HG02970 (cell line): ENCODE results near the gene ARL4C.

Experiments used
- ATAC-seq: cut with Tn5 transposase; IDR thresholded peaks from one replicate; pipeline ENCODE4 v1.9.1; 2021; ENCODE audit warnings: mild to moderate bottlenecking, moderate library complexity, moderate number of reproducible peaks; ENCODE audit not compliant: unreplicated experiment, low FRiP score

Gene ARL4C

DNA sequence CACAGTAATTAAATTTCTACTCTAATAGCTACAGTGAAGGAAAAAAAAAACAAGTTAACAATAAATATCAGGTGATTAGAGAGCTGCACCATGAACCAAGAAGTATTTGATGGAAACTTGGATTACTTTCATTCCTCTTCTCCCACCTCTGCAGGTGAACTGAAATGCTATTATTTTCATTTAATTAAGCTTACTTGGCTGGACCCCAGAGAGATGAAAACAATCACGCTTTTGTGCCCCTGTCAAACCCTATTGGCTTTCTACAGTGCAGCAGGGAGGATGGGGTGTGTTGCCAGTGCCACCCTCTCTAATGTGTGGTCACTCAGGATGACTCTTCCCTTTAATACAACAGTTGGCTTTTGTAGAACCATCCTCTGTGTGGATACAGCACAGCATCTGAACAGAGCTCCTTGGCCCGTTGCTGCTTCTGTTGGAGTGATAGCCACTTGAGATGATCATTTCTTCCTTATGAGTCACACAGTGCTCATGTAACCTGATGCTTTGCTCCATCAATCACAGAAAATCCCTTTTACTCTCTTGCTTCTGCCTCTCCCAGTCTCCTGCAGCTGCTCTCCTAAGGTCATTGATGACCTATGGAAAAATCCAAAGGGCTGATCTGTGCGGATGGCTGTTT lies 5.5 kb upstream of the ARL4C start:
- no peak for ATAC-seq

DNA sequence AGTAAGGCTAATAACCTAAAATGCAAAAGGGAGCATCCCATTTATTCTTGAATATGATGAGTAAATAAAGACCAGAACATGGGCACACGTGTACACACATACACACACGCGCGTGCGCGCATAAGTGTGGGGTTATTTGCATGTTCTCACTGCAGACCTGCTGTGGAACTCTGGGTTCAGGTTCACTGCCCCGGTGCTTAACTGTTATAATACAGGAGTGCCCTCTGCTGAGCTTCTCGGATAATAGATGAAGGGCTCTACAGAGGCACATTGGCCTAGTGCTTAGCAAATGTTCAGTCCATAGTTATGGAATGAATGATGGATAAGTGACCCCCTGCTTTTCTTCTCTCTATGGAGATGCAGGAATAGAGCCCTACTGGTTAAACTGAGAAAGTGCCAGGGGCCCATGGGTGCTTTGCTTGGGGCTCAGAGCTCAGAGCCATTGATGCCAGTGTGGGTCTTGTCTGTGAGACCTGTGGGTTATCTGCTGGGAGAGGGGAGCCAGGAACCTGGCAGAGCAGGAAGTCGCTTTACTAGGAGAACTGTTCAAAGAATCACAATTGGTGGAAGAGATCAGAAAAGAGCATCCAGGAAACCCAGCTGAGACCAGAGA lies 3.6 kb upstream of the ARL4C start:
- ATAC-seq = no peak

DNA sequence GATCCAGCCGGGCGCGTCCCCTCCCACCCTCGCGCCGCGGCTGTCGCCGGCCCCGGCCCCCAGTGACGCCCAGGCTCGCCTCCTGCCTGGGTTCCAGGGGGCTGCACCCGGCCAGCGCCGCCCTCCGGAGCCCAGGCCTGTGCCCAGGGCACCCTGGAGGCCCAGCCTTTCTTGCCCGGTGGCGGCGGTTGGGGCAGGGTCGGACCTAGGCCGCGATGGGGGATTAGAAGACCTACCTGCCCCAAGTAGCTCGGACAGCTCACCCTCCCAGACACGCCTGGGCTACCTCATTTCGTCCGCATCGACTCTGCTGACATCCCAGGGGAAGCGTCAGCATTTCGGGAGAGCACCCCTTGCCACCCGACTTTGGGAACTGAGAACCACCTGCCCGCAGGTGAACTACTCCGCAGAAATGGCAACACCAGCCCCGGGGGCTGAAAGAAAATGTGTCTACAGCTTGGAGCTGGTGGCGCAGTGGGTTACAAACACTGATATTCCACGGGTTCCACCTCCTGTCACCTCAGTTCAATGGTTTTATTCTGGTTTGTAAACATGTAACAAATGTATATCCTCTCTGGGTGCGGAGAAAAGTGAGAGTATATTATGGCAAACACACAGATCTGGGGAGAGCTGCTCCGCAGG lies 834 bp upstream of the ARL4C start:
- no peak for ATAC-seq

DNA sequence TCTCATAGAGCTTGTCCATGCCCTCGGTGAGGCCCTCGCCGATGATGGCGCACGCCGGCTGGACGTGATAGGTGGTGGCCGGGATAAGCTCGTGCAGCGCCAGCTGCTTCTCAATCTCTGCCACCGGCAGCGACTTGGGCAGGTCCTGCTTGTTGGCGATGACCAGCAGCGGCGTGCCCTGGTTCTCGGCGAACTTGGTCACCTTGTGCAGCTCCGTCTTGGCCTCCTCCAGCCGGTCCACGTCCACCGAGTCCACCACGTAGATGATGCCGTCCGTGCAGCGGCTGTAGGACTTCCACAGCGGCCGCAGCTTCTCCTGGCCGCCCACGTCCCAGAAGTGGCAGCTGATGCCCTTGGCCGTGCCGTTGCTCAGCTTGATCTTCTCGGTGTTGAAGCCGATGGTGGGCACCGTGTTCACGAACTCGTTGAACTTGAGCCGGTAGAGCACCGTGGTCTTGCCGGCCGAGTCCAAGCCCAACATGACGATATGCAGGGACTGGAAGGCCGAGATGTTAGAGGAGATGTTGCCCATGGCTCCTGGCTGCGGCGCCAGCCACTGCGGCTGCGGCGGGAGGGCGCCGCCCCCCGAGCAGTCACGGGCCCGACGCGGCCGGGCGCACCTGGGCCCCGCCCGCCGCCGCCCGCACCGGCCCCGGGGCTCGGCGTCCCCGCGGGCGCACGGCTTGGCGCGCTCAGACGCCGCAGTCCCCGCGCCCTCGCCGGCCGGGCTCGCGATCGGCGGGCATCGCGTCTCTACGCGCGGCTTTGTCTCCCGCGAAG lies 636 bp downstream of the ARL4C start:
- ATAC-seq = peak; percentile 51

DNA sequence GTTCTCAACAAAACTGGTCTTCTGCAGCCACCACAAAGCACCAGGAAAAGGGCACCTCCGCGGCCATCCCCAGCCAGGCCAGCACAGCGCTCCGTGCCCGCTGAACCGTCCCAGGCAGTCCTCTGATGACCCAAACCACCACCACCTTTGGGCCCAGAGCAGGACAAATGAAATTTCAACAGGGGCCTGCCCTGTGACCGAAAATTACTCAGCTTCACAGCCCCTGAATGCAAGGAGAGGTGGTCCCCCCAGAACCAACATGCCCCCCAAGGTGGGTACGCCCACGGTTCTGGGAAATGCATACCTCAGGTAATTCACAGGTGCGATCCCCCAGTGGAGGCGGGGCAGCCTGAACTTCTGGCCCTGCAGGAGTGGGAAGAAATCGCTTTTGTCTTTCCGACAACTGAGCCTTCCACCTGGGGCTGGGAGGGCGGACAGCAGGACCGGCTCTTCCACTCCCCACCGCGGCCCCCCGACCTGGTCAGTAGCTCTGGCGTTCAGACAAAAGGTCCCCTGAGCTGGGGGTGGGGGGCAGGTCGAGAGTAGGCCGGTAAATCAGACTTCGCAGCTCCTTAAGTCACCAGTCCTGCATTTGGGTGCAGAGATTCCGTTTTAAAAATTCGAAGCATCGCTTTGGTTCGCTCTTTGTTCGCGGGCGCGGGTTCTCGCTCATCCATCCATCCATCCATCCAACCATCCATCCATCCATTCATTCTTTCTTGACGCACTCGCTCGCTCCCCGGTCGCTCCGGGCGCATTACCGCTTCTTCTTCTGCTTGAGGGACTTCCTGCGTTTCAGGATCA lies 1.4 kb downstream of the ARL4C start:
- no peak for ATAC-seq

DNA sequence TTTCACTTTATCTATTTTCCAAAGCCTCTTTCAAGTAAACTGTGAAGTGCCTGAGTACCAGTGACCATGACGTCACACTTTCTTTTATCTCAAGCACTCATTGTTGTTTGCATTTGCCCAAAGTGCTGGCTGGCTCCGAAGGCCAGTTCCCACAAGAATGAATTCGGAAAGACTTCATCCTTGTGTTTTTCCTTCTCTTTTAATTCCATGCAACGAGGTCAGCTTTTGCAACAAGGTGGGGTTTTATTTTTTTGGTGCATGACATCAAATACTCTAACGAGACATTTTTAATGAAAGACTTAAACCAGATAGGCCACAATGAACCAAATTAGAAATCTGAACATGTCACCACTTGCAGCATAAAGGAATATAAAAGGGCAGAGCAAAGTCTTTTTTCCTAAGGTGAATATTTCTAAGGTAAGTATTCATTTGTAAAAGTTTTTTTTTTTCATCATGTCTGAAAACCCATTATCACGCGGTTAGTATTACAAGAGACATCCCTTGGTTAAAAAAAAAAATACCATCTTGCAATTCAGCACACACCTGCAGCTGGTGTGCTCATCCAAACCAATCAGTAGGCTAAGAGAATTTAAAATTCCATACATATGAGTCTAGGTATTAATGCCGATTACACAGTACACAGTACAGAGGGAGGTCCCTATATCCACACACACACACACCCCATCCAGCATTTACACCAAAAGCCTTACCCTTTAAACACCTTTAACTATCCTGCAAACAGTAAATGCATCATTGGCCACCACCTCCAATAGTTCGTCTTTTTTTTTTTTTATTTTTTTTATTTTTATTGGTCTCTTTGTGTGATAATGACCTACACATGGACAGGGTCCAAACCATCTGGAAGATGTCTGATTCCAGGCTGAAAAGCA lies 2.3 kb downstream of the ARL4C start:
- ATAC-seq = no peak

DNA sequence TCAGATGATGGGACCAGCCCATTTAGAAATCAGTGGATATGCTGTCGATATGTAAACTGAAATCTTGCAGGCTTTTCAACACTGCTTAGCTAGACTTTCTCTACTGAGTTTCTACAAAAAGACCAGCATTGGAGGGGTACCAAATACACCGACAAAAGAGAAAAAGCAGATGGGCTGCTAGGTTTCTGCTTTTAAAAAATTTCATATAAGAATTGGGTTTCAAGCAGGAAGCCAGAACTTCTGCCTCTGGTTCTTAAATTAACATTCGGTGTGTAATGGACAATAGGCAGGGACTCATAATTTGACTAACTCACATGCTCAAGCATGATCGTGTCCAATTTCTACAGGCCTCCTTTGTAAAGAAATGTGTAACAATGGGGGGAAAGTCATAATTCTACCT lies 3.1 kb downstream of the ARL4C start:
- ATAC-seq = no peak

DNA sequence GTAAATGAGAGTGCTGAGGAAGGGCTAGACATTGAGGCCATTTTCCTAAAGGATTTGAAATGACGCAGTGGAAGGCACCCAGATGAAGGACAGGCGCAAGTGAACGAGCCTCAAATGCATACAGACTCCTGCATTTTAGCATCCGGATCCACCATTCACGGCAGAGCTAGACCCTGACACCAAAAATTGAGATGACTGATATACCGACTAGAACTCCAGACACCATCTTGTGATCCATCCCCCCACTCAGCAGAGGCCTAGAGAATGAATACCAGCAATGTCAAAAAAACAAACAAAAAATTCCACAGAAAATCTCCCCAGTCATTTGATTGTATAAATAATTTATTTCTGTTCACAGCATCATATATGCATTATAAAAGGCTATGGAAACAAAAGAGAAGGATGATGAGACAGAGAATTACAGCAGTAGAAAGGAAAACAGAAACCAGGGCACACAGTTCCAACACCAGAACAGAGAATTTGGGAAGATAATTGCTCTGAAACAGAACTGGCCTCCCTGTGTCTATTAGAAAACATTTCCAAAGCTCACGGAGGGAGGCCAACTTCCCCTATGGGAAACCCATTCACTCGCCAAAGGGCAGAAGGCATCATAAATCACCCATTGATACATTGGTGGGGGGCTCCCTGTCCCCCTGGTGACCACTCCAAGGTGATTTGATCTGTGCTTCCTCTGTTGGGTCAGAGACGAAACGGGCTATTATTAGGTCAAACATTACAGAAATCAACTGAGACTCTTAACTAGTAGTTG lies 4.0 kb downstream of the ARL4C start:
- no peak for ATAC-seq

DNA sequence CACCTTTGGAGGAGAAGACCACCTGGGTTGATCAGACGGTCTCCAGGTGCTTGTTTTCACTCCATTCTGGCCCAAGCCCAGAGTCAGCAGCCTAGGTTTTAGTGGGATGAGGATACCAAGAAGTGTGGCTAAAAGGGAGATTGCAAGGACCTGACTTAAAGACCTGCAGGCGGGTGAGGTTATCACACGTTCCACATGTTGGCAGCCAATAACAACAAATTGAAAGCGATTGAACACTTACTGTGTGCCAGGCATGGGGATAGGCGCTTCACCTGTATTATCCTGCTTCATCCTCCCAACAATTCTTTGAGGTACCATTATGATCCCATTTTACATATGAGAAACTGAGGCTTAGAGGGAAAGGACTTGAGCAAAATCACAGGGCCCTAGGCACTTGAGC lies 5.0 kb downstream of the ARL4C start:
- ATAC-seq = no peak

DNA sequence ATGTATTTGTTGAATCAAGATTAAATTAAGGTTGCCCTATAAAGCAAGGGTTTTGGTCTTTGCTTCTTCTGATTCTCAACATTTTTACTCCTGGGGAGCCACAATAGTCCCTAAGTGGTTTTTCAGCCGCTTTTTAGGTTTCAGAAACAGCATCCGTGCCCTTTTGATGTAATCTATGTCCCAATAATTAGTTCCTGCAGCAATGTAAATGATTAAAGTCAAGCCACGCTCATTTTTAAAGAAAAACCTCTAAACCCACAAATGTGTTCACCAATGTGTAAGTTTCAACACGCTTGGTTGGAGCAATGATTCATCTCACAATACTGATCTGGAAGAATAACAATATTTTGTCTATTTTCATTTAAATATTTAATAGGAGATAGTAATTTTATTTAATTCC lies 5.6 kb downstream of the ARL4C start:
- no peak for ATAC-seq

DNA sequence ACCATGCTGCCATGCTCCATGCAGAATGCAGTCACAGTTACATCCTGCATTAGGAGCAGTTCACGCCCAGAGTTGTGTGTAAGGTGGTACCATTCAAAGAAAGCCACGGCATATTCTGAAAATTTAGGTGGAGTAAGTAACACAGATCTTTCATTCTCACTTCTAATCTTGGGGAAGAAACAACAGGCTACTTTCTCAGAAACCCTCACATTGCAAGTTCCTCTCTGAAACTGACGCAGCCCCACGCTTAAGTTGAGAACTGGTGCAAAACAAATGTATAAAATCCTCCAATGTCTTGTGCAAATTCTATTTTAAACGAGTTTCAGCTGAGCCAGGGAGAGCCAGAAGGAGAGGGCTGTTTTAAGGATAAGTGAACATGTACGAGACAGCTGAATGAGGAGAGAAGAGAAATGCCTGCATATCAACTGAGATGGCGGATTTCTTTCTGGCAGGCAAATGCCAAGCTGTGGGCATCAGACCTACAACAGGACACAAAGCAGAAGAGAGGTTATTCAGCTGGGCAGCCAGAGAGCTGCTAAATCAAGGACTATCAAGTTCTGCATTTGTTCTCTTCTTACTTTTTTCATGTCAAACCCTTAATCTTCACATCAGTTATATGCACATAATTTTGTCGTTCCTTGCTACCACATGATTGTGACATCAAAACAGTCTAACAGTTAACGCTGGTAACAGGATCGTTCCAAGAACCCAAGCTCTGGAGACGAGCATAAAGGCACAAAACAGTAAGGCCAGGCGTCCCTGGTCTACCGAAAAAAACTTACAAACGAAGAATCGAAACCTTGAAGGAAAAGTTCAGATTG lies 6.4 kb downstream of the ARL4C start:
- no peak for ATAC-seq

DNA sequence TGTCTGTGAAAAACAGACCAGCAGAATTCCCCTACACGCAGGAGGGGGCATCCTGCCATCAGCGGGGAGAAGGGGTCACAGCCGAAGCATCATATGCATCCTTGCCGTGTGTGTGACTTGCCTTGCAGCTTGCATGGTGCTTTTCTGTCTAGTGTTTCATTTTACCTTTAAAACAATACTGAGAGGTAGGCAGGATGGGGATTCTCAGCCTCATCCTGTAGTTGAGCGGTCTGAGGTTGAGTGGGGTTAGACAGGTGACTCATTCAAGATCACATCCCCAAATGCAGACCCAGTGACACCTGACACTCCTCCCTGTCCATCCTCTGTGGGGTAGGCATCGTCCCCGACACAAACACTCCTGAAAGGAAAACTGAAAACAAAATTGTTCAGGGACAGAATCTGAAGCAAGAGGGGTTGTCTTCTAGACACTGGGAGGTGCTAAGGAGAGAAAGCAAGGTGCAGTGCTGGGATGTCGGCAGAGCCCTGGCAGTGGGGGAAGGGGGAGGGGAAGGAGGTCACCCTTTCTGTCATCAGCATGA lies 7.9 kb downstream of the ARL4C start:
- no peak for ATAC-seq

DNA sequence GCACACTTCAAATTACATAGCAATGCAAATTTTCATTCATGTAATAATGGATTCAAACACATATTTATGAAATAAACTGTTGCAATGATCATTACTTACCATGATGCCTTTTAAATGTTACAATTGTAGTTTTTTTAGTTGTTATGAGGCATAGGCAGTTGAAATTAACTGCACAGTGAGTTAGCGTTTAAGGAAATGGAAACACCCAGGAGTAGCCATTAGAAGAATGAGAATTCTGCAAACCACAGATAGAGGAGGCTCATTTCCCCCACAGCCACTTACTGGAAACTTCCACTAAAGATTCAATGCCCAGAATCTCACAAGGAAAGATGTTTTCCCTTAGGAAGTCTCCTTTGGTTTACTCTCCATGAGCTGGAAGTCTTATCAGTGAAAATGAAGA lies 8.4 kb downstream of the ARL4C start:
- ATAC-seq = no peak

DNA sequence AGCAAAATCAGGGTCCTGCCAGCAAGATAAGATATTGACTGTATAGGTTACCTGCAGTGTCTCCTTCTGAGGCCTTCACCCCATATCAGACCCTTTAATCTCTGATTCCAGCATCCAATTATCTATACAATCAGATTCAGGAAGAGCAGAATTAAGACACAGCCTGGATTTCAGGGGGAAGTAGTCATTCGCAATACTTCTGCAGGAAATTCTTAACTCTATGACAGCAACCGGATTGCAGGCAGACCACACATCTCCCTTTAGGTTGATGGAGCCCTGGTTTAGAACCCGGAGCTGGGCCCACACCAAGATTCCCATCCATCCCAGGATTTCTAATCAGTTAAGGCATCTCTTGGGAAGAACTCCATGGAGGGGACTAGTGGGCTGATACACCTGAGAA lies 9.5 kb downstream of the ARL4C start:
- ATAC-seq = no peak

DNA sequence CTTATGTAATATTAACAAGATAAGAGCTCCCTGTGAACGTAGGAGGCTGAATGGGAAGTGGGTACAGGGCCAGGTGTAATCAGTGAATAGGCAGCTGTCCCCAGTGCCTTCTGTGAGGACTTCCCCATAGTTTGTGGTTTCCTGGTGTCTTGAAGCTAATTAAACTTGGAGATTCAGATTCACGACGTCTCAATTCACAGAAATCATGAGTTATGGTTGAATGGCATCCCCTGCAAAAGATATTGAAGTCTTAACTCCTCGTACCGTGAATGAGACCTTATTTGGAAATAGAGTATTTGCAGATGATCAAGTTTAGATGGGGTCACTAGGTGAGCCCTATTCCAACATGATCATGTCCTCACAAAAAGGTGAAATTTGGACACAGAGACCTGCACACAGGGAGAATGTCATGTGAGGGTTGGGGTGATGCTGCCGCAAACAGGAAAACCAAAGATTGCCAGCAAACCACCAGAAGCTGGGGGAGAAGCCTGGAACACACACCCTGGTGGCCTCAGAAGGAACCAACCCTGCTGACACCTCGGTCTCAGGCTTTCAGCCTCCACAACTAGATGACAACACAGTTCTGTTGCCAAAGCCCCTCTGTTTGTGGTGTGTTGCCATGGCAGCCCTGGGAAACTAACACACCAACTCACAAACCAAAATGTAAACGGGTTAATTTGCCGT lies 13.2 kb downstream of the ARL4C start:
- ATAC-seq = peak; percentile 68

DNA sequence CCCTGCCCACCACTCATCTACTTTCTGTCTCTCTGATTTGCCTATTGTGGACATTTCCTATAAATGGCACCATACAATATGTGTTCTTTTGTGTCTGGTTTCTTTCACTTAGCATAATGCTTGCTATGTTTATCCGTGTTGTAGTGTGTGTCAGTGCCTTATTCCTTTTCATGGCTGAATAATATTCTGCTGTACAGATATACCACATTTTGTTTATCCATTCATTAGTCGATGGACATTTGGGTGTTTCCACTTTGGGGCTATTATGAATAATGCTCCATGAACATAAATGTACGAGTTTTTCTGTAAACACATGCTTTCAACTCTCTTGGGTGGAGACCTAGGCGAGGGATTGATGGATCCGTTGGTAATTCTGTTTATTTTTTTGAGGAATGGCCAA lies 15.6 kb downstream of the ARL4C start:
- ATAC-seq = no peak

DNA sequence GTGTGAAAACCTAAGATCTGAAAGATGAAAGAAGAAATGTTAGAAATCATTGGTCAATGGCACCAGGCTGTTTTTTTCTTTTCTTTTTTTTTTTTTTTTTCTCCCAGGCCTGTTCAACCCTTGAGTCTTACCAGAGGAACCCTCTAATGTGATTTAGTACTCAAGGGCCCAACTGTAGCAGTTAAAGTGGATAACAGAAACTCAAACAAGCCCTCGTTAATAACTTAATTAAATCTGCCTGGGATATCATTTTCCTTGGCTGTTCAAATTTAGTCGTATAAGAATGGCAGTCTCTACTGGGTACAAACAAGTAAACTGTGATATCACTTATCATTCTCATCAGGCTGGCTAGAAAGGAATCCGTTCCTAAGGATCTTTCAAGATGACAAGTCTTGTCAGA lies 16.5 kb downstream of the ARL4C start:
- ATAC-seq = no peak
